GM18499 (cell line): Measurements from ENCODE around the gene S100PBP.

Source experiments
- ATAC-seq: cut with Tn5 transposase; IDR thresholded peaks from one replicate; pipeline ENCODE4 v1.9.1; 2021; ENCODE audit warnings: moderate number of reproducible peaks; ENCODE audit not compliant: insufficient read depth, unreplicated experiment

Gene S100PBP

GRCh38 chr1:32867151-32867550, 49.7 kb downstream of the S100PBP start:
- no peak for ATAC-seq

- ATAC-seq, result no peak
Observed at GRCh38 chr1:32867671-32868070, 50.2 kb downstream of the S100PBP start.

GRCh38 chr1:32868085-32868484, 50.6 kb downstream of the S100PBP start:
- no peak for ATAC-seq

- ATAC-seq, result no peak
Observed at GRCh38 chr1:32868806-32869455, 51.5 kb downstream of the S100PBP start.

GRCh38 chr1:32869923-32870614, 52.6 kb downstream of the S100PBP start:
- ATAC-seq, result no peak

- no peak for ATAC-seq
Observed at GRCh38 chr1:32870615-32871363, 53.3 kb downstream of the S100PBP start, which contains the start of gene FNDC5. Gene FNDC5 (minus strand): TSS chr1:32870912.

- no peak for ATAC-seq
Observed at GRCh38 chr1:32871364-32872191, 54.1 kb downstream of the S100PBP start.

- no peak for ATAC-seq
Observed at GRCh38 chr1:32872192-32872460, 54.7 kb downstream of the S100PBP start.

- no peak for ATAC-seq
Observed at GRCh38 chr1:32873484-32873883, 56.0 kb downstream of the S100PBP start.

- no peak for ATAC-seq
Observed at GRCh38 chr1:32874860-32875752, 57.7 kb downstream of the S100PBP start.

- ATAC-seq, result no peak
Observed at GRCh38 chr1:32876341-32877210, 59.1 kb downstream of the S100PBP start.

GRCh38 chr1:32877211-32878110, 60.0 kb downstream of the S100PBP start:
- no peak for ATAC-seq

GRCh38 chr1:32878183-32878582, 60.7 kb downstream of the S100PBP start:
- no peak for ATAC-seq

GRCh38 chr1:32878637-32879041, 61.2 kb downstream of the S100PBP start:
- no peak for ATAC-seq

GRCh38 chr1:32881291-32881690, 63.8 kb downstream of the S100PBP start:
- ATAC-seq, result no peak

- no peak for ATAC-seq
Observed at GRCh38 chr1:32881871-32882850, 64.7 kb downstream of the S100PBP start.
